Jurkat, Clone E6-1 (cell line): ENCODE measurements around the gene KCNC3.

Experiments
- DNase-seq: peaks from one replicate; pipeline ENCODE4 v3.0.0-alpha.2; 2011; ENCODE audit warnings: low read depth, low spot score
- H3K4me3 ChIP-seq: 2 replicates; pipeline ENCODE4 v1.5.1; 2011; ENCODE audit warnings: mild to moderate bottlenecking, low read length, control low read depth, moderate library complexity

The KCNC3 gene

GRCh38 chr19:50315773-50316448 lies 13.3 kb downstream of the KCNC3 start:
- DNase-seq = peak; percentile 62
- H3K4me3 ChIP-seq = peak overlapping the region; percentile 63

DNA sequence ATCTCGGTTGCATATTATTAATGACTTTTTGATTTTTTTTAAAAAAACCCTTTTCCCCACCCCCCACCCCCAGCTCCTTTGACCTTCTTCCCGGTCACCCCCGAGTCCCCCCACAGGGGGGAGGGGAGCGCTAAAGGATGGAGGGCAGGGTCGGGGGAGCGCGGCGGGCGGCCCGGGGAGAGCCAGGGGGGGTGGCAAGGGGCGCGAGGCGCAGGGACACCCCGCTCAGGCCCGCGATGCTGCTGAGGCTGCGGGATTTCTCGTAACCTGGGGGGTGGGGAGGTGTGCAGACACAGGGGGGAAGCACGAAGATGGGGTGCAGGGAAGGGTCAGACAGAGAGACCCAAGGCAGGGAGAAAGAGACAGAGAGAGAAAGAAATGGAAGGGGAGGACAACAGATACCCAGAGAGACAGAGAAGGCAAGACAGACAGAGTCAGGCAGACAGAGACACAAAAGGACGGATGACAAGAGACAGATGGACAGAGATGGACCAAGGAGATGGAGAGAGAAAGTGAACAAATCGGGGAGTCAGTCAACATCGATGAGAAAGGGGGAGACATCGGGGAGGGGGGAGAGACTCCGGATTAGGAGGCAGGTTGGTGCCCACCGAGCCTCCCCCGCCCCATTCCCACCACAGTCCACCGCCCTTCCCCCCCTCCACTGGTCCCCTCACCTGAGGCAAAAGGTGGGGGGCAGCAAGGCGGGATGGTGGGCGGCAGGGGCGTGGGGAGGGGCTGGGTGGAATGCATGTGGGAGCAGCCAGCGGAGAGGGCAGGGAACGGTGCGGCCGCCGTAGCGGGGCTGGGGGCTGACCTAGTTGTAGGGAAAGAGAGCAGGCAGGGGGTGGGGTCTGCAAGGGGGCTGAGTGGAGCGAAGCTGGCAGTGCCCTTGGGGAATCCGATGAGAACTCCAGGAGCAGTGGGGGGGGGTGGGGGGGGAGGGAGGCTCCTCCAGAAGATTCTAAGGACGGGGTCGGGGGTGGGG lies 14.2 kb downstream of the KCNC3 start:
- H3K4me3 ChIP-seq = peak overlapping the region; percentile 63
- DNase-seq = no peak

DNA sequence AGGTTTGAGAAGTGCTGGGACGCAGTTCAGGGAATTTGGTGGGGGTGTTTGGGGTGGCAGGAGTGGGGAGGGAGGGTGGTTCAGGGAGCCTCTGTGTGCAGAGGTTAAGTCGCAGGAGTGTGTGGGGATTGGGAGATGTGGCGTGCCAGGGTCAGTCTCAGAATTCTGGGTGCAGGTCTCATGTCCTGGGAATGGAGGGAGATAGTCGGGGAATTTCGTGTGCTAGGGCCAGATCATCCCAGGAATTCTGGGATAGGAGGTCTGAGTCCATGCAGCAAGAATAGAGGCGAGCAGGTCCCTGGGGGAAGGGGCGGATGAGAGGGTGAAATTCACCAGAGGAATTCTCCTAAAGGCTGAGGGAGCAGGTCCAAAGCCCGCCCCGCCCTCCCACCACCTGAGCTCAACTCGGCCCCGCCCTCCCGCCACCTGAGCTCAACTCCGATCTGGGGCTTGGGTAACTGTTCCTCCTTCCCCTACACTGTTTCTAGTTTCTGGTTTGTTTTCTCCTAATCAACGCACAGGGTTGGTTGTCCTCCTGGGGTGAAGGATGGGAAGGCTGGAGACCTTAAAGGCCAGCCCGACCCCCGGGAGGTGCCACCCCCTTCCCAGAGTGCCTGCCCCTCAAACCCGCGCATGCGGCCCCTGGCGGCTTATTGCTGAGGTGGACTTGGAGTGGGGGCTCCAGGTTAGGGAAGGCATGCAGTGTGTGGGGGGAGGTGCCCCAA lies 15.2 kb downstream of the KCNC3 start:
- no peak overlapping the region for H3K4me3 ChIP-seq
- DNase-seq = no peak

DNA sequence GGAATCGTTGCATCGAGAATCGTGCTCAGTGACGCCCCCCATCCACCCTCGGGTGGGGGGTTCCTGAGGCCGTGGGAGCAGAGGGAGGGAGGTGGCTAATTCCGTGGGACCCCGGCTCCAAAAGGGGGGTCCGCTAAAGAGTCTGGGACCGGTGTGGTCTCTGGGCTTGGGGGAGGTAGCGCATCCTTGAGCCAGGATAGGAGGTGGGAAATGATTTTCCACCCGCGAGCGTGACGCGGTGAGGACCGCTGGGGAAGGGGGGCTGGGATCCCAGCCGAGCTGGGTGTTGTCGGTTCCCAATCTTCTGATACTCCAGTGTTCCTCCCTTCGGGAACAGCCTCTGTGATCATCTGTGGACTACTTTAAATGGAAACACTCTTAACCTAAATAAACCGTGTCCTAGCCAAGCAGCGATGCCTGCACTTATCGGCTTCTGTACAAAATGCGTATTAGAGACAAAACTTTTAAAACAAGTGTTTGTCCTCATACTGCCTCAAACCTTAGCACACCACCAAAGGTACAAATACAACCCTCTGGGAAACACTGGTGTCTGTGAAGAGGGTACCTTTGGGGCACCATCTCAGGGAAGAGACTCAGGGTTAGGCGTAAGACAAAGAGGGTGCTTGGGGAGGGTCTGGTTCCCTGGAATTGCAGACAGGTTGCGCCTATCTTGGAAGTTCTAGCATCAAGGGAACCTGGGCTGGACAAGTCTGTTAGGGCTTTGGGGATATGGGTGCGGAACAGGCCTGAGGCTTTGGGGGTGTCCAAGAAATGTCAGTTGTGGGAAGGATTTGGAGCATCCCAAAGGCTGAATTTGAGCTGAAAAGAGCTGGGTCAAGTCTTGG lies 16.0 kb downstream of the KCNC3 start:
- no peak for DNase-seq
- H3K4me3 ChIP-seq = peak overlapping the region; percentile 80

- peak overlapping the region; percentile 80 for H3K4me3 ChIP-seq
- DNase-seq = peak; percentile 72
Observed at GRCh38 chr19:50311723-50312635, 17.2 kb downstream of the KCNC3 start.

- no peak overlapping the region for H3K4me3 ChIP-seq
- DNase-seq = no peak
Observed at GRCh38 chr19:50310759-50311465, 18.3 kb downstream of the KCNC3 start.

DNA sequence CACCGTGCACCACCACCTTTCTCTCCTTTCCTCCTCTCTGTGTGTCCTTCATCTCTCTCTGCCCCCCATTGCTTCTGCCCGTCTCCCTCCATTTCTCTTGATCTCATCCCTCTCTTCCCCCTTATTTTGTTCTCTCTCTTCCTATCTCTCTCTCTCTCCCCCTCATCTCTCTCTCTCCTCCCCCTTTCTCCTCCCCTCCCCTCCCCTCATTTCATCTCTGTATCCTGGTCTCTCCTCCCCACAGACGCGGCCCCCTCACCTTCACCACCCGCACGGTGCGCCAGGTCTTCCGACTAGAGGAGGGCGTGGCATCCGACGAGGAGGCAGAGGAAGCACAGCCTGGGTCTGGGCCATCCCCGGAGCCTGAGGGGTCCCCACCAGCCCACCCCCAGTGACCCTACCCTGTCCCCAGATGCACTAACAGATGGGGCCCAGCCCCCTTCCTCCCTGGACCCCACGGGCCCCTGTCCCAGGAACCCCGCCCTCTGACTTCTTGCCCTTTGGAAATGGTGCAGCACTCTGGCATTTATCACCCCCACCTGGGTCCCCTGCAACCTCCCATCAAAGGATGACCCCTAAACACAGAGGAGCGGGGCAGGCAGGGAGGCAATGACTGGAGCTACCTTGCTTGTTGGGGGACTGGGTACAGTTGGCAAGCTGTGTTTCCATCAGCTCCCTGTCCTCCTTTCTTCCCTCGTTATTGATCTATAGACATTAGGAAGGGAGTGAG lies 19.6 kb downstream of the KCNC3 start:
- H3K4me3 ChIP-seq = no peak overlapping the region
- DNase-seq = no peak

- H3K4me3 ChIP-seq = no peak overlapping the region
- DNase-seq = no peak
Observed at GRCh38 chr19:50308991-50309390, 20.2 kb downstream of the KCNC3 start.

DNA sequence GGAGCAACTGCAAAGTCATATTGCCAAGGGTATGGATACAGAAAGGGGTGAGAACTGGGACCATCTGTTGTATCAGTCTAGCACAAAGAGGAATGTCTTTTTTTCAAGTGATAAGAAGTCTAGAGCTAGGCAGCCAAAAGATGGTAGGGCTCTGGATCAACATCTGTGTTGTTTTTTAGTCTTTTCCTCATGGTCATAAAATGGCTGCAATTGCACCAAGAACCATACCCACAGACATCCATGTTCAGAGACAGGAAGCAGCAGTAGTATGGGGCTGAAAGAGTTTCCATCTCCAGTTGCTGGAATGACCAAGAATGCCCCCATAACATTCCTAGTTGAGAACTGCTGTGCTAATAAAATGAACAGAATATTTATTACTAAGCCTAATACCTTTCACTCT lies 25.6 kb downstream of the KCNC3 start:
- no peak for DNase-seq
- H3K4me3 ChIP-seq = no peak overlapping the region

DNA sequence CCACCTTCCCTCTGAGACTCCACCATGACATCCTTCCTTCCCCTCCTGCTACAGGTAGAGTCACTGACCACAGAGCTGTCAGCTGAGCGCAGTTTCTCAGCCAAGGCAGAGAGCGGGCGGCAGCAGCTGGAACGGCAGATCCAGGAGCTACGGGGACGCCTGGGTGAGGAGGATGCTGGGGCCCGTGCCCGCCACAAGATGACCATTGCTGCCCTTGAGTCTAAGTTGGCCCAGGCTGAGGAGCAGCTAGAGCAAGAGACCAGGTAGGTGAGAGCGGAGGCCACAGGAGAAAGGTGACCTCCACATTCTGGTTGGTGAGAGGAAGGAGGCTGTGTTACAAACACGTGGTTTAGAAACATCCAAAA lies 27.6 kb downstream of the KCNC3 start:
- H3K4me3 ChIP-seq = no peak overlapping the region
- no peak for DNase-seq

- DNase-seq = no peak
- H3K4me3 ChIP-seq = no peak overlapping the region
Observed at GRCh38 chr19:50300814-50301606, 28.2 kb downstream of the KCNC3 start.

DNA sequence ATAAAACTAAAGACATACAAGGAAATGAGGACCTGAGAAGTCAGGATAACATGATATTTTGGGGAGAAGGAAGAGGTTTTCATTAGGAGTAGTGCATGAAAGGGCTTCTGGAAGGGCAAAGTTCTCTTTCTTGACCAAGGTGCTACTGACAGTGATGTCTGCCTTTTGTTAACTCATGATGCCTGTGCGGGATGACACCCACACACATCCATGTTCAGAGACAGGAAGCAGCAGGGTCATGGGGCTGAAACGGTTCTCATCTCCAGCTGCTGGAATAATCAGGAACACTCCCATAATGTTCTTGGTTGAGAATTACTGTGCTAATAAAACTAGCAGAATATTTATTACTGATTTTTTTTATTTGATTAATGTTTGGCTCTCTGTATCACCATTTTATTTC lies 29.1 kb downstream of the KCNC3 start:
- no peak overlapping the region for H3K4me3 ChIP-seq
- DNase-seq = no peak

DNA sequence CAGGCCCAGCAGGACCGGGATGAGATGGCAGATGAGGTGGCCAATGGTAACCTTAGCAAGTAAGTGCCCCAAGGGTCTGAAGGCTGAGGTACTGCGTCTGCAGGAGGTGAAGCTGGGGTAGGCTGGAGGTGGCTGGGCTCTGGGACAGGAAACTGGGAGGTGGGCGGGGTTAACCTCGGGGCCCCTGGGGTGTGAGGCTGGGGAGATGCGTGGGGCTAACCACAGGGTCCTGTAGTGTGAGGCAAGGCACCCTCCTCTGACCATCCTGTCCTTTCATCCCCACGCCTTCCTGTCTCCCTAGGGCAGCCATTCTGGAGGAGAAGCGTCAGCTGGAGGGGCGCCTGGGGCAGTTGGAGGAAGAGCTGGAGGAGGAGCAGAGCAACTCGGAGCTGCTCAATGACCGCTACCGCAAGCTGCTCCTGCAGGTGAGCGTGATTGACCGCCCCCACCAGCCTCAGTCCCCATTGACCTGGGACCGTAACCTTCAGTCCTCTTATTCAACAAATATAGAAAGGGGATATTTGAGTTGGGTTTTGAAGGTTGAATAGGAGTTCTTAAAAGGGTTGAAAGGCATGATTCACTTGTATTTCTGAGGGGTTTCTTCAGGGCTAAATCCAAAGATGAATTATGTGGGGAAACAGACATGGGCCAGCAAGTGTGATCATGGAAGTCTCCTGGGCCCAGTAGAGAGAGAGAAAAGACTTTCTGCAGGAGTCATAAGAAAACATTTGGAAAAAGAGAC lies 35.7 kb downstream of the KCNC3 start:
- DNase-seq = no peak
- H3K4me3 ChIP-seq = no peak overlapping the region

DNA sequence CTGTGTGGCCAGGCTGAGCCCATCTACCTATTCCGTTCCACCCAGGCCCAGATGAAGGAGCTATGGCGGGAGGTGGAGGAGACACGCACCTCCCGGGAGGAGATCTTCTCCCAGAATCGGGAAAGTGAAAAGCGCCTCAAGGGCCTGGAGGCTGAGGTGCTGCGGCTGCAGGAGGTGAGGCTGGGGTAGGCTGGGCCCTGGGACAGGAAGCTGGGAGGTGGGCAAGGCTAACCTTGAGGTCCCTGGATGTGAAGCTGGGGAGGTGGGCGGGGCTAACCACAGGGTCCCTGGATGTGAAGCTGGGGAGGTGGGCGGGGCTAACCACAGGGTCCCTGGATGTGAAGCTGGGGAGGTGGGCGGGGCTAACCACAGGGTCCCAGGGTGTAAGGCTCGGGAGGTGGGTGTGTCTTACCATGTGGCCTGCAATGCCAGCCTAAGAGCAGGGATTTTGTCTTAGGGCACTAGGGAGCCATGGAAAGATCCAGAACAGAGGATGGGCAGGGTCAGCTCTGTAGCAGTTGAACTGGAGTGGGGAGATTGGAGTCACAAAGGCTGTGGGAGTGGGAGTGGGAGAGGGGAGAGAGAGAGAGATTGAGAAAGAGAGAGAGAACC lies 36.9 kb downstream of the KCNC3 start:
- H3K4me3 ChIP-seq = no peak overlapping the region
- no peak for DNase-seq

- no peak for DNase-seq
- H3K4me3 ChIP-seq = no peak overlapping the region
Observed at GRCh38 chr19:50290775-50291174, 38.4 kb downstream of the KCNC3 start.
